Measurements from ENCODE around the gene NEDD9.
A peak's percentile ranks its signal among the peaks of the same experiment; 100 is the strongest.

Gene NEDD9

GRCh38 chr6:11172501-11173327, 59.8 kb downstream of the NEDD9 start:
- peak; percentile 69 for DNase-seq

- DNase-seq = no peak
These were observed 60.5 kb downstream of the NEDD9 start for GRCh38 chr6:11171952-11172351.

- DNase-seq = no peak
These were observed 64.3 kb downstream of the NEDD9 start for GRCh38 chr6:11168091-11168635.

DNA sequence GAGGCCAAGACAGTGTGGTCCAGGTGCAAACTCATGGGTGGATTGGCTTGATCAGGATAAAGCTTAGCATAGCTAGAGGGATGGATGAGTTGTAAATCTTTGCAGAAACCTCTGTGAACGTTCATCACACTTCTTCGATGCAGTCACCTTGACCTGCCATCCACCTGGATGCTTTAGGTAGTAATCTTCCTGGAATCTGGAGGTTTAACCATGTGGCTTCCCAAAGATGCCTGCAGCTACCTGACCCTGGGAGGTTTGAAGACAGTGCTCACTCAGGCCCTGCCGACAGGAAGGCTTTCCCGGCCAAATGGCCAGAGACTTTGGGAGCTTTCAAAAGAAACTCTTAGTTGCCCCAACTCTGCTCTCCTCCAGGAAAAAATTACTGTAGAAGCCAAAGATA, 65.5 kb downstream of the NEDD9 start:
- no peak for DNase-seq

- no peak for DNase-seq
These were observed 67.5 kb downstream of the NEDD9 start for GRCh38 chr6:11164717-11165646.

DNA sequence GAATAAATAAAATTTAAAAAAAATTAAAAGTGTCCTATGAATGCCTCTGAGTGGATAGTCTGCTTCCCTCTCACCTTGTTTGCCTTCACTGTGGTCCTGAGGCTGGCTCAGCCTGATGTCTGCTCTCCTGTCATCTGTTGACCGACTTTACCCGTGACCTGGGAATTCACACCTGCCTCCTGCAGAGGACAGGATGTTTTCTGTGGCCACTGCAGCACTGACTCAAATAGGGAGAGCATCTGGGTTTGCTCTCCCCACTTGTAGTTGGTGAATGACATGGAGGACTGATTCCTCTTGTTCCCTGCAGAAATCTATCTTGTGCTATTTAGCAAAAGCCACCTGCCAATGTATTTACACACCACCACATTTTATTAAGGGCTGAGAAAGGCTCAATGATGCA, 68.5 kb downstream of the NEDD9 start:
- DNase-seq = no peak

- no peak for DNase-seq
These were observed 70.2 kb downstream of the NEDD9 start for GRCh38 chr6:11162262-11162661.

DNA sequence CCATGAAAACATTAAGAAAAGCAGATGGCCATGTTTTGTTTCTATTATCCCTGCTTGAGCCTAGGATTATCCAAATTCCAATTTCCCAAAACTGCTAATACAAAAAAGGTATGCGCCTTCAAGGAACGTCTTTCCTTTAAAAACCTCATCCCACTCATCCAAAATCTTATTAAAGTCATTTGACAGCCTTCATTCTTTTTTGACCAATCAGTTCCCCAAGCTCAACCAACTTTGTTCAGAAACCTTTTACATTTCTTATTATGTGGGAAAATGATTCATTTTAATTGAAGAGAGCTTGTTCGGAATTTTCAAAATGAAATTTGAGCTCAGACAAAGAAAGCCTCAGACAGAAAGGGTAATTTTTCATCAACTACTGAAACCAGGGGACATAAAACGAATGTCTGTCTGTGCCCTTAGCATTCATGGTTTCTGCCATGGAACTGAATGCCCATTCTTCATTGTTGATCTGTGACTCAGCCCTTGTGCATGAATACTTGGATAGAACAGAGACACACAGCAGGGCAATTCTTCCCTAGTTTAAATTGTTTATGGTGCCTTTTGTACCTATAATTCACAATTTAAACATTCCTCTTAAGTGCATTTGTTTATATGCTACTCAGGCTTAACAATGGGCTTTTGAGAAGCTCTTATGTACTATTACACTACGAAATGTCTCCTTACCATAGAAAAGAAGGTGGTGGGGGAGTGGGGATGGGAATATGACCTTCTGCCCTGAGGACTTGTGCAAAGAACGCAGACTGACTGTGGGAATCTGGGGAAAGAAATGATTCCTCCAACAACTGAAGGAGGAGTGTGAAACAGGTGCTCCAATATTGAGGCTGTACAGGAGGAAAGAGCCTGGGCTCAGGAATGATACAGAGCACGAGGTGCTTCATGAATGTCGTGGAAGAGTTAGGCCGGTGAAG, 71.2 kb downstream of the NEDD9 start:
- DNase-seq = no peak

- DNase-seq = no peak
These were observed 72.3 kb downstream of the NEDD9 start for GRCh38 chr6:11160199-11160598.

DNA sequence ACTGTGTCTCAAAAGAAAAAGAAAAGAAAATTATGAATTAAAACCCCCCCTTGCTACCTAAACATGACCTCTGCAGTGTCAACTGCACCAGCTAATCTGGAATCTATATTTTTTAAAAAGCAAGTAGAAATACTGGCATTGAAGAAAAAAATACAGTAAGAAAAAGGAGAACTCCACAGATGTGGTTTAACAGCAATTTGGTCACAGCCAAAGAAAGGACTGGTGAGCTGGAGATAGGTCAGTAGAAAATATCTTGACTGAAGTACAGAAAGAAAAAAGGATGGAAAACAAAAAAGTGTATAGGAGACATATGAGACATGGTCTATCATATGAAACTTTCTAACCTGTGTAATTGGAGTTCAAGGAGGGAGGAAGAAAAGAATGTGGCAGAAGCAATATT, 76.9 kb downstream of the NEDD9 start:
- DNase-seq = no peak

- no peak for DNase-seq
These were observed 79.0 kb downstream of the NEDD9 start for GRCh38 chr6:11153447-11153846.

DNA sequence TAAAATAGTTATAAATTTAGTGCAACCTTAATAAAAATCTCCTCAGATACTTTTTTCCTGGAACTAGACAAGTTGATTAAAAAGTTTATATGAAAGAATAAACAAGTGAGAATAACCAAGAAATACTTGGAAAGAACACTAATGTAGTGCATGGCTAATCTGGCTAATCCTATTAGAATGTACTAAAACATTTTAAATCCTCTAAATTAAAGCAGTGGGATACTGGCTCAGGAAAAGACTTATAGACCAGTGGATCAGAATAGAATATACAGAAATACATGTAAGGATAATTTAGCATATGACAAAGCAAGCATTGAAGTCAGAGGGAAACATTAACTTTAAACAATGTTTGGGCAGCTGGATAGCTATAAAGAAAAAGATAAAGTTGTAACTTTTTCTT, 79.9 kb downstream of the NEDD9 start:
- peak; percentile 93 for DNase-seq

GRCh38 chr6:11151488-11151887, 81.0 kb downstream of the NEDD9 start:
- no peak for DNase-seq

- DNase-seq = peak; percentile 72
These were observed 82.9 kb downstream of the NEDD9 start for GRCh38 chr6:11149551-11149950.

GRCh38 chr6:11146117-11146826, 86.2 kb downstream of the NEDD9 start:
- DNase-seq = no peak

DNA sequence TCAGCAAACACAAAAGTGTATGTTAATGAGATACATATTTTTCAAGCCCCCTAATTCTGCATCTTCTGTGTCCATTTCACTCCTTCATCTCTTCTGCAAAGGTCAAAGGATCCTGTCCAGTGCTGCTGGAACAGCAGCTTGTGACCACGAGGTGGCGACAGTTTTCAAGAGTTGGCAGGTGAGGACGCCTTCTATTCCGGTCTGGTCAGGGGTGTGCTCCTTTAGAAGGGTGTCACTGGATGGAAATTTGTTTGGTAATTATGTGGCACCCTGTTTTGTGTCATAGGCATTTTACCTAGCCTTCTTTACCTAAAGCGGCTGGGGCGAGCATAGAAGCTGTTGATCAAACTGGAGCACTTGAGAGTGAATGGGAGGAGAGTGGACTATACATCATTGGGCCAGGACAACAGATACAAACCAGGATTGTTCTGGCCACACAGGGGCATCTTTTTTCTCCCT, 88.0 kb downstream of the NEDD9 start:
- DNase-seq = peak; percentile 83

- no peak for DNase-seq
These were observed 88.8 kb downstream of the NEDD9 start for GRCh38 chr6:11143394-11144371.

GRCh38 chr6:11142296-11143027, 90.0 kb downstream of the NEDD9 start:
- no peak for DNase-seq

GRCh38 chr6:11141295-11141694, 91.2 kb downstream of the NEDD9 start:
- DNase-seq = no peak

GRCh38 chr6:11140056-11140455, 92.4 kb downstream of the NEDD9 start:
- DNase-seq = peak; percentile 26

Measured in NCI-H82 (cell line).